GM23248 (cell line): Measurements from ENCODE around the gene ISCA2.
"Not testable (repeated sequence)": the region's sequence is repeated elsewhere in the genome, so short reads cannot be mapped to it uniquely, and the experiment has no call there.

Experiments used
- EZH2 ChIP-seq: fragments of 200-600 bp; sonication (generic); IDR thresholded peaks from 2 replicates; pipeline ENCODE4 v1.6.1; 2018; ENCODE audit warnings: antibody characterized with exemption, mild to moderate bottlenecking; ENCODE audit not compliant: insufficient read depth, poor library complexity, severe bottlenecking
- EZH2phosphoT487 ChIP-seq: fragments of 200-600 bp; sonication (generic); IDR thresholded peaks from 2 replicates; pipeline ENCODE4 v1.6.1; 2018; ENCODE audit warnings: antibody characterized with exemption, moderate library complexity, mild to moderate bottlenecking, low read depth; ENCODE audit not compliant: insufficient read depth

- TF ChIP-seq EZH2, EZH2phosphoT487: not testable (repeated sequence)
These were observed 39.2 kb upstream of the ISCA2 start for GRCh38 chr14:74454397-74454796.
